MCF 10A (cell line): Measurements from ENCODE around the gene SLC3A2. TPM values are rescaled to one million over a fixed set of nuclear protein-coding genes. Genes with fewer than 3 reads are reported as not detected.
A peak's percentile ranks its signal among the peaks of the same experiment; 100 is the strongest.

ENCODE experiments used
- BruUV-seq: library from RNA; stranded (reverse); fragments of 400-500 nt; replicated peaks from 2 replicates; lab custom pipeline; 2021; lab: Mats Ljungman, UMichigan
- CTCF ChIA-PET: fragments of 300-600 bp; sonication (Branson Sonifier 250); formaldehyde crosslinking; extraction: SDS; loops from one replicate; lab custom pipeline; 2021; ENCODE audit warnings: antibody characterized with exemption, inconsistent platforms; lab: Yijun Ruan, JAX
- POLR2A ChIA-PET: fragments of 300-600, 350-650 bp; sonication (Branson Sonifier 250); formaldehyde crosslinking; extraction: SDS; loops from one replicate; lab custom pipeline; 2020; ENCODE audit warnings: antibody characterized with exemption, inconsistent platforms; lab: Yijun Ruan, JAX
- DNase-seq: peaks from one replicate; pipeline ENCODE4 v3.0.0-alpha.2; 2018; ENCODE audit not compliant: unreplicated experiment
- H3K27ac Mint-ChIP-seq: one replicate; pipeline ENCODE4 v1.8.0; 2022; ENCODE audit warnings: mild to moderate bottlenecking, low read depth, mixed read lengths; ENCODE audit not compliant: unreplicated experiment
- H3K27me3 Mint-ChIP-seq: one replicate; pipeline ENCODE4 v1.8.0; 2022; ENCODE audit warnings: mixed read lengths; ENCODE audit not compliant: insufficient read depth, unreplicated experiment
- H3K36me3 Mint-ChIP-seq: one replicate; pipeline ENCODE4 v1.8.0; 2022; ENCODE audit warnings: mild to moderate bottlenecking, moderate library complexity, mixed read lengths; ENCODE audit not compliant: insufficient read depth, unreplicated experiment
- H3K4me1 Mint-ChIP-seq: one replicate; pipeline ENCODE4 v1.8.0; 2022; ENCODE audit warnings: mixed read lengths; ENCODE audit not compliant: insufficient read depth, unreplicated experiment
- H3K4me3 Mint-ChIP-seq: one replicate; pipeline ENCODE4 v1.8.0; 2022; ENCODE audit warnings: mild to moderate bottlenecking, moderate library complexity, mixed read lengths; ENCODE audit not compliant: unreplicated experiment
- H3K9me3 Mint-ChIP-seq: one replicate; pipeline ENCODE4 v1.8.0; 2022; ENCODE audit warnings: mixed read lengths; ENCODE audit not compliant: unreplicated experiment
- intact Hi-C: fragments of 100-400 bp; cut with micrococcal nuclease; formaldehyde crosslinking; loops from 2 replicates; pipeline ENCODE4 v1.14.1; 2022
- total RNA-seq: library from RNA; stranded (reverse); gene quantifications from 2 replicates; pipeline ENCODE4 v1.2.3, GENCODE V29; 2022
- TF ChIP-seq, protein P1 (sequence below): fragments of 200-600 bp; IDR thresholded peaks from one replicate; pipeline ENCODE4 v1.8.0; 2022; ENCODE audit warnings: antibody characterized with exemption, mild to moderate bottlenecking; ENCODE audit not compliant: unreplicated experiment

The SLC3A2 gene
- total RNA-seq, 1 experiment from 2014 or later, result 896 TPM

DNA sequence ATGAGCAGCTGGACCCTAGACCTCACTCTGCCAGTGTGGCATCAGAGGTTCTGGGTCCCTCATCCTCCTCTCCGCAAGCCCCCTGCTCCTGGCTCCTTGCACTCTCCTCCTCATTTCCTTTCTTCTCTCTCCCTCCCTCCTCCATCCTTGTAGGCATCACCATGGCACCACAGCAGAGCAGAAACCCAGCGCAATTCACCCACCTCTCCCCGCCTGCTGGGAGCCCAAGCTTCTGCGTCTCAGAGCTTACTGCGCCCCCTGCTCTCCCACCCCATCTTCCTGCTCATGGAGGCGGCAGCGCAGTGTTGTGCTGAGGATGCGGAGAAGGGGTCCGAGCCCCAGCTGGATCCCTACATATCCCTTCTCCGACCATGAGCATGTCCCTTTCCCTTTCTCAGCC lies 38.8 kb downstream of the SLC3A2 start:
- Mint-ChIP-seq H3K27ac (no peak overlapping the region), H3K4me1 (peaks cover 17% of the 10 kb centered on the region), H3K27me3 (peaks cover 13% of the 10 kb centered on the region), H3K9me3 (no peaks in the 10 kb centered on the region), H3K4me3 (no peak overlapping the region), H3K36me3 (no peaks in the 10 kb centered on the region)
- DNase-seq, result no peak
- no TSS peak for BruUV-seq
- ChIA-PET CTCF (interaction anchor here (0.5 to 11.3 kb wide), 4 partner anchors 9 to 104 kb away, joined by 3 to 111 read pairs (median 17); no protein-coding TSS in a partner anchor), POLR2A (no interaction called here)
- TF ChIP-seq, protein P1, sequence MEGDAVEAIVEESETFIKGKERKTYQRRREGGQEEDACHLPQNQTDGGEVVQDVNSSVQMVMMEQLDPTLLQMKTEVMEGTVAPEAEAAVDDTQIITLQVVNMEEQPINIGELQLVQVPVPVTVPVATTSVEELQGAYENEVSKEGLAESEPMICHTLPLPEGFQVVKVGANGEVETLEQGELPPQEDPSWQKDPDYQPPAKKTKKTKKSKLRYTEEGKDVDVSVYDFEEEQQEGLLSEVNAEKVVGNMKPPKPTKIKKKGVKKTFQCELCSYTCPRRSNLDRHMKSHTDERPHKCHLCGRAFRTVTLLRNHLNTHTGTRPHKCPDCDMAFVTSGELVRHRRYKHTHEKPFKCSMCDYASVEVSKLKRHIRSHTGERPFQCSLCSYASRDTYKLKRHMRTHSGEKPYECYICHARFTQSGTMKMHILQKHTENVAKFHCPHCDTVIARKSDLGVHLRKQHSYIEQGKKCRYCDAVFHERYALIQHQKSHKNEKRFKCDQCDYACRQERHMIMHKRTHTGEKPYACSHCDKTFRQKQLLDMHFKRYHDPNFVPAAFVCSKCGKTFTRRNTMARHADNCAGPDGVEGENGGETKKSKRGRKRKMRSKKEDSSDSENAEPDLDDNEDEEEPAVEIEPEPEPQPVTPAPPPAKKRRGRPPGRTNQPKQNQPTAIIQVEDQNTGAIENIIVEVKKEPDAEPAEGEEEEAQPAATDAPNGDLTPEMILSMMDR, result no peak
- intact Hi-C loops, result no loop called here

DNA sequence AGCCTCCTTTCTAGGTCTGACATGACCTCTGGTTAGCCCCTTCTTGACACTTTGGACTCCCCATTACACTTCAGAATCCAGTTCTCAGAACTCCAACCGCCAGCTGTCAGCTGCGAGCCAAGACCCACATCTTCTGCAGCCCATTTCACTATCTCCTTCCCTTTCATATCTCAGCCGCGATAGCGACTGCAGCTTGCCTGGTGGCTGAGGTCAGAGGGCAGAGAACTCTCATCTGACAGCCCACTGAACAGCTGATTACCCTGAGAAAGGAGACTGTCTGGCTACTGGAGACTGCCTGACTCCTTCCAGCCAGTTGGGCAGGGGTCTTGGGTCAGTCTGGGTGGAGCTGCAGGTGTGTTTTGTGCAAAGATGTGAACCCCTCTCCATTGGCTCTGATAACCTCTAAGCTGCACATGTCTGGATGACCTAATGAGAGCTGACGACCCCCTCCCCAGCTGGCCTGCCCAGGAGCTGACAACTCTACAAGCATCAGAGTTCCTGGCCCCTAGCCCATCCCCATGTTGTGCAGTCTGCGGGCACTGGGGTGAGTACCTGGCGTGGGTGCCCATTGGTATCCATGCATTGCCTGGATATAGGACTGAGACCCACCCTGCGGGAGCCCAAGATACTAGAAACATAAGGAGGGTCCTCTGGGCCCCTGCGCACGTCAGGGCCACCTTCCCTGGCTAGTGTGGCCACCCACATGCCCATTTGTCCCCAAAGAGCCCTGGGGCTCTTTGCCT lies 39.4 kb downstream of the SLC3A2 start:
- POLR2A ChIA-PET, result no interaction called here
- CTCF ChIA-PET, result interaction anchor here (0.5 to 11.3 kb wide), 5 partner anchors 9 to 103 kb away, joined by 3 to 111 read pairs (median 4); no protein-coding TSS in a partner anchor
- Mint-ChIP-seq H3K27ac (no peak overlapping the region), H3K4me1 (peaks cover 17% of the 10 kb centered on the region), H3K27me3 (peaks cover 13% of the 10 kb centered on the region), H3K36me3 (no peaks in the 10 kb centered on the region), H3K4me3 (no peak overlapping the region), H3K9me3 (no peaks in the 10 kb centered on the region)
- no TSS peak for BruUV-seq
- intact Hi-C loops, result no loop called here
- DNase-seq, result no peak
- TF ChIP-seq, protein P1, result no peak

DNA sequence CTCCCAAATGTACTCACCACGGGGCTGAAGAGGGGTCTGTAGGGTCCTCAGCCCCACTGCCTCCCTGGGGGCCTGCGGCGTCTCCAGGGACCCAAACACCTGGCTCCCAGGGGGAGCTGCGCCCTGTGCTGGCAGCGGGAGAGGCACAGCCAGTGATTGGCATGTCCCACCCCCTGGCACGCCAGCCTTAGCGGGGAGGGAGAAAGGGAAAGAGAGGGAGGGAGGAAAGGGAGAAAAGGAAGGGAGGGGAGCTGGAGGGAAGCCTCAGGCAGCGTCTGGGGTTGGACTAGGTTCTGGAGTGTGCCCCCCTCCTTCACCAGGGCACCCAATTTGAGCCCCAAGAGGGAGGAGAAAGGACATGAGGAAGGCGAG lies 40.5 kb downstream of the SLC3A2 start, which contains the start of gene CHRM1:
TSS of gene CHRM1 (minus strand) at position 163 of the 372 bp plus-strand sequence. CDS start 10,263 bp downstream, outside the sequence.
- Mint-ChIP-seq H3K36me3 (no peaks in the 10 kb centered on the region), H3K27me3 (peaks cover 13% of the 10 kb centered on the region), H3K4me3 (peak within 1 kb of the TSS; percentile 74), H3K9me3 (no peaks in the 10 kb centered on the region), H3K27ac (no peak within 1 kb of the TSS), H3K4me1 (peaks cover 17% of the 10 kb centered on the region)
- ChIA-PET POLR2A (interaction anchor here (0.6 to 1.8 kb wide), 5 partner anchors 17 to 762 kb away, joined by 3 to 7 read pairs (median 3); no protein-coding TSS in a partner anchor), CTCF (interaction anchor here (1.1 to 11.3 kb wide), 3 partner anchors 16 to 102 kb away, joined by 3 to 111 read pairs (median 31); no protein-coding TSS in a partner anchor)
- TF ChIP-seq, protein P1, result no peak
- no TSS peak for BruUV-seq
- intact Hi-C loops, result no loop called here
- peak; percentile 16 for DNase-seq

DNA sequence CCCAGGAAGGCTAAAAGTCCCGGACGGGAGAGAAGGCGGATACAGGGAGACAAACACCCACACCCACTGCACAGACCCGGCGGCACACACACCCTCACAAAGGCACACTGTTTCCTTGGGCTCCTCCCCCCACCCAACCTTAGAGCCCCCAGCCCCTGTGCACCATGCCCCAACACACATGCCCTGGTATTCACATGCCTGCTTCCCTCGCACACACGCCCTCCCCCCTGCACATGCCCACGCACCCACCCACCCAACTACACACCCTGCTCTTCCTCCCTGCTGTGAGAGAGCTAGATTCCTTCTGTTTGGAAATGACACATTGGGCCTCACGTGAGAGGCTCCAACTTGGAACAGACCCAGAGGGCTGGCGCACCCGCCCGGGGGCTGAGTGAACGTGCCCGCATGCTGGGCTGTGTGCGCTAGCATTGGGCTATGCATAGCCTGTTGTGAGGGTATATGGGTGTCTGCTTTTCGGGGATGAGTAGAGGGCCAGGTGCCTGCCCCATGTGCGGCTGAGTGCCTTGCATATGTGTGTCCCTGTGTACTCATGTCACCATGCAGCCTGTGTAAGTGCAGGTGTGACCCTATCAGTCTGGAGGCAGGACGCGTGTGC lies 41.0 kb downstream of the SLC3A2 start:
- no TSS peak for BruUV-seq
- peaks cover 13% of the 10 kb centered on the region for H3K27me3 Mint-ChIP-seq

More for the DNA sequence above, 41.0 kb downstream of the SLC3A2 start:
- ChIA-PET CTCF (interaction anchor here (0.8 to 11.3 kb wide), 5 partner anchors 17 to 1348 kb away, joined by 3 to 111 read pairs (median 4); no protein-coding TSS in a partner anchor), POLR2A (interaction anchor here (0.6 to 1.8 kb wide), 4 partner anchors 18 to 382 kb away, joined by 3 to 7 read pairs (median 3); no protein-coding TSS in a partner anchor)
- Mint-ChIP-seq H3K4me1 (peaks cover 17% of the 10 kb centered on the region), H3K4me3 (peak overlapping the region; percentile 74), H3K36me3 (no peaks in the 10 kb centered on the region), H3K9me3 (no peaks in the 10 kb centered on the region), H3K27ac (no peak overlapping the region)
- peak; percentile 60 for DNase-seq
- intact Hi-C loops, result no loop called here
- TF ChIP-seq, protein P1, result no peak
